Ovary (tissue), 9 donors: ENCODE measurements around the gene ITPR1. TPM values are rescaled to one million over a fixed set of nuclear protein-coding genes. Genes with fewer than 3 reads are reported as not detected.

Experiments used
- DNase-seq, 5 donors: peaks; one replicate each; pipeline ENCODE4 v3.0.0-alpha.2; 2019 to 2020
- H3K27ac ChIP-seq, 2 donors: fragments of 200-600 bp; one replicate each; pipeline versions ENCODE4 v1.5.1 to v1.8.0; 2019 to 2022
- H3K27me3 ChIP-seq: fragments of 200-600 bp; one replicate; pipeline ENCODE4 v1.8.0; 2022
- H3K36me3 ChIP-seq: fragments of 200-600 bp; sonication (generic); one replicate; pipeline ENCODE4 v1.5.1; 2019
- H3K4me1 ChIP-seq: one replicate; pipeline ENCODE4 v1.8.1; 2013; ENCODE audit warnings: mild to moderate bottlenecking, moderate library complexity; ENCODE audit not compliant: insufficient read depth
- H3K4me3 ChIP-seq: fragments of 200-600 bp; sonication (generic); one replicate; pipeline ENCODE4 v1.5.1; 2017
- H3K9me3 ChIP-seq, 2 donors: fragments of 200-600 bp in 1 of 2; sonication (generic) in 1 of 2; one replicate each; pipeline versions ENCODE4 v1.5.1 to v1.8.1; 2013 to 2019; ENCODE audit warnings: mild to moderate bottlenecking in 1 of 2, moderate library complexity in 1 of 2
- EP300 ChIP-seq: sonication (generic); formaldehyde crosslinking; IDR thresholded peaks from one replicate; pipeline ENCODE4 v1.6.1; 2017; ENCODE audit warnings: antibody characterized with exemption
- POLR2A ChIP-seq: fragments of 450-650 bp; IDR thresholded peaks from one replicate; pipeline ENCODE4 v1.6.1; 2017; ENCODE audit warnings: antibody characterized with exemption, mild to moderate bottlenecking, moderate library complexity
- WGBS, 3 donors: extraction: QIAGEN DNeasy Blood & Tissue Kit in 1 of 3; methylation state at CpG; one replicate each; pipeline versions ENCODE4 v1.1.5 to v1.1.7; 2013 to 2017; 5-methylcytosine and 5-hydroxymethylcytosine counted together
- intact Hi-C, 4 donors: fragments of 100-400 bp; cut with DNase I; formaldehyde crosslinking; loops; one replicate each; pipeline versions ENCODE4 v1.11.0 to v1.15.1; 2022 to 2023
- polyA plus RNA-seq, 2 donors: library from polyadenylated mRNA; stranded (reverse); fragments of 200-250 nt in 1 of 2; fragments of 350-450 nt in 1 of 2; fragmentation: Illumina TruSeq in 1 of 2; extraction: RNeasy Lipid Tissue Mini Kit (QIAGEN cat#74804) in 1 of 2; gene quantifications; one replicate each; pipeline ENCODE4 v1.2.3, GENCODE V29; 2013 to 2014
- total RNA-seq, 7 donors: library from RNA; depleted of rRNA in 2 of 7; stranded (reverse); fragments of >200 nt in 2 of 7; fragmentation: NEBNext Ultra II Directional in 3 of 7; extraction: Animal tissue kit (Norgen Biotek cat#: 25700) in 3 of 7; gene quantifications; one replicate each; pipeline versions ENCODE4 v1.1.0 to v1.2.4, GENCODE V29; 2016 to 2023
- TF ChIP-seq, protein P1 (sequence below), 3 donors: fragments of 450-650 bp in 2 of 3; fragments of 200-600 bp in 1 of 3; IDR thresholded peaks; one replicate each; pipeline versions ENCODE4 v1.5.1 to v1.8.0; 2016 to 2022; ENCODE audit warnings: antibody characterized with exemption in 3 of 3, mild to moderate bottlenecking in 1 of 3
- donor health status: DM: no; HTN: no; CAD: no; lungs with moderate emphysema.
- donor health status: DM: no; HTN: no; CAD: no.
- donor health status: Bipolar disorder and iron deficiency.
- donor health status: DM: yes; HTN: yes; CAD: no.
- donor health status: DM: no; HTN: no; CAD: no.
- donor health status: DM: yes; HTN: yes; CAD: no.

ITPR1 gene
- total and polyA plus RNA-seq, 9 donors = 59.5 to 313 (median 144) TPM

GRCh38 chr3:4680871-4681300, 187.7 kb downstream of the ITPR1 start:
- WGBS, 3 donors = 89 to 96% (median 95%) methylated on average over 2 of the region's 2 CpGs
- Histone ChIP-seq H3K36me3 (no peaks in the 10 kb centered on the region), H3K4me3 (no peak overlapping the region), H3K9me3 (no peaks in the 10 kb centered on the region), H3K27ac (no peak overlapping the region), H3K27me3 (no peaks in the 10 kb centered on the region), H3K4me1 (no peaks in the 10 kb centered on the region)
- intact Hi-C loops = no loop called here
- no peak for DNase-seq
- TF ChIP-seq, protein P1, sequence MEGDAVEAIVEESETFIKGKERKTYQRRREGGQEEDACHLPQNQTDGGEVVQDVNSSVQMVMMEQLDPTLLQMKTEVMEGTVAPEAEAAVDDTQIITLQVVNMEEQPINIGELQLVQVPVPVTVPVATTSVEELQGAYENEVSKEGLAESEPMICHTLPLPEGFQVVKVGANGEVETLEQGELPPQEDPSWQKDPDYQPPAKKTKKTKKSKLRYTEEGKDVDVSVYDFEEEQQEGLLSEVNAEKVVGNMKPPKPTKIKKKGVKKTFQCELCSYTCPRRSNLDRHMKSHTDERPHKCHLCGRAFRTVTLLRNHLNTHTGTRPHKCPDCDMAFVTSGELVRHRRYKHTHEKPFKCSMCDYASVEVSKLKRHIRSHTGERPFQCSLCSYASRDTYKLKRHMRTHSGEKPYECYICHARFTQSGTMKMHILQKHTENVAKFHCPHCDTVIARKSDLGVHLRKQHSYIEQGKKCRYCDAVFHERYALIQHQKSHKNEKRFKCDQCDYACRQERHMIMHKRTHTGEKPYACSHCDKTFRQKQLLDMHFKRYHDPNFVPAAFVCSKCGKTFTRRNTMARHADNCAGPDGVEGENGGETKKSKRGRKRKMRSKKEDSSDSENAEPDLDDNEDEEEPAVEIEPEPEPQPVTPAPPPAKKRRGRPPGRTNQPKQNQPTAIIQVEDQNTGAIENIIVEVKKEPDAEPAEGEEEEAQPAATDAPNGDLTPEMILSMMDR (IDR thresholded peaks at IDR 0.05) = no peak
- TF ChIP-seq POLR2A (no peak), EP300 (no peak)

DNA sequence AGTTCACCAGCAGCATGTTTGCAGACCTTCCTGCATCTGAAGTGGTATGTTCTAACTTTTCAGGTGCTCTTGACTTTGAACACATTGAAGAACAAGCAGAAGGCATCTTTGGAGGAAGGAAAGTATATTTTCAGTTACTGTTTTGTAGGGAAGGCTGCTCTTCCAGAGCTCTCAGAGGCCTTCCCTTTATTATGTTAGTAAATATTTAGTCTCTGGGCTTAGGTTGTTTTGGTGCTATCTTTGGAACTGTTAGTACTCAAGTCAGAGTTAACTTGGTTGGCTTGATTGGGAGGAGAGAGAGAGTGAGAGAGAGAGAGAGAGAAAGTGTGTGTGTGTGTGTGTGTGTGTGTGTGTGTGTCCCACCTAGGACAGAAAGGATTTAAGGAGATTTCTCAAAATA, 188.2 kb downstream of the ITPR1 start:
- Histone ChIP-seq H3K4me1 (no peaks in the 10 kb centered on the region), H3K27ac (no peak overlapping the region), H3K9me3 (no peaks in the 10 kb centered on the region), H3K27me3 (no peaks in the 10 kb centered on the region), H3K36me3 (no peaks in the 10 kb centered on the region), H3K4me3 (no peak overlapping the region)
- no peak for TF ChIP-seq EP300
- TF ChIP-seq, protein P1 (IDR thresholded peaks at IDR 0.05) = no peak
- no peak for TF ChIP-seq POLR2A
- no peak for DNase-seq
- intact Hi-C loops = no loop called here

GRCh38 chr3:4684117-4684516, 191.0 kb downstream of the ITPR1 start:
- DNase-seq = no peak
- H3K27ac ChIP-seq = no peak overlapping the region
- H3K9me3 ChIP-seq = no peaks in the 10 kb centered on the region
- H3K36me3 ChIP-seq = no peaks in the 10 kb centered on the region
- H3K4me1 ChIP-seq = no peaks in the 10 kb centered on the region
- intact Hi-C loops = no loop called here
- 87 to 100% (median 97%) methylated on average over 1 of the region's 1 CpG for WGBS, 3 donors
- no peaks in the 10 kb centered on the region for H3K27me3 ChIP-seq
- no peak overlapping the region for H3K4me3 ChIP-seq
- TF ChIP-seq, protein P1 (IDR thresholded peaks at IDR 0.05) = no peak
- TF ChIP-seq POLR2A (no peak), EP300 (no peak)

GRCh38 chr3:4684976-4685375, 191.8 kb downstream of the ITPR1 start:
- no peak for DNase-seq
- H3K4me3 ChIP-seq = no peak overlapping the region
- H3K27ac ChIP-seq = no peak overlapping the region
- H3K4me1 ChIP-seq = no peaks in the 10 kb centered on the region
- intact Hi-C loops = no loop called here
- TF ChIP-seq EP300 (no peak), POLR2A (no peak)
- TF ChIP-seq, protein P1 (IDR thresholded peaks at IDR 0.05) = no peak
- 96 to 99% (median 97%) methylated on average over 10 of the region's 10 CpGs for WGBS, 3 donors
- H3K27me3 ChIP-seq = no peaks in the 10 kb centered on the region
- no peaks in the 10 kb centered on the region for H3K9me3 ChIP-seq
- H3K36me3 ChIP-seq = no peaks in the 10 kb centered on the region
